H1 (cell line): ENCODE data around the gene S100A12. TPM values are rescaled to one million over a fixed set of nuclear protein-coding genes. Genes with fewer than 3 reads are reported as not detected.
A peak's percentile ranks its signal among the peaks of the same experiment; 100 is the strongest.
"Not testable (repeated sequence)": the region's sequence is repeated elsewhere in the genome, so short reads cannot be mapped to it uniquely, and the experiment has no call there.

Experiments used
- CTCF ChIA-PET: fragments of 300-600 bp; sonication (Branson Sonifier 250); formaldehyde crosslinking; loops from one replicate; lab custom pipeline; 2021; ENCODE audit not compliant: partially characterized antibody; lab: Charles Lee
- POLR2A ChIA-PET: fragments of 300-600 bp; sonication (Branson Sonifier 250); formaldehyde crosslinking; loops from one replicate; lab custom pipeline; 2021; ENCODE audit warnings: inconsistent platforms; ENCODE audit not compliant: partially characterized antibody; lab: Charles Lee
- DNase-seq, 2 experiments: peaks; one replicate each; pipeline versions ENCODE4 v3.0.0 to v3.0.0-alpha.2; 2010 to 2022; ENCODE audit warnings: low spot score in 2 of 2, low read depth in 1 of 2, mixed read lengths in 1 of 2
- FAIRE-seq: peaks from 2 replicates; lab custom pipeline; 2011; peaks lifted over from hg19 to GRCh38; lab: Jason Lieb, UNC
- H2AFZ ChIP-seq: 2 replicates; pipeline ENCODE4 v1.8.1; 2012; ENCODE audit warnings: low read length, inconsistent platforms
- H2AK5ac ChIP-seq: 2 replicates; pipeline ENCODE4 v1.6.1; 2013; ENCODE audit warnings: low read depth, low read length
- H2BK120ac ChIP-seq: replicated peaks from 2 replicates; pipeline ENCODE3; 2013; ENCODE audit warnings: low read depth, low read length, inconsistent platforms
- H2BK12ac ChIP-seq: 2 replicates; pipeline ENCODE4 v1.6.1; 2013; ENCODE audit warnings: low read depth, low read length
- H2BK15ac ChIP-seq: 2 replicates; pipeline ENCODE4 v1.6.1; 2013; ENCODE audit warnings: low read length
- H2BK20ac ChIP-seq: 2 replicates; pipeline ENCODE4 v1.6.1; 2013; ENCODE audit warnings: low read length
- H2BK5ac ChIP-seq: 2 replicates; pipeline ENCODE4 v1.6.1; 2013; ENCODE audit warnings: low read depth, low read length
- H3K14ac ChIP-seq: 2 replicates; pipeline ENCODE4 v1.6.1; 2013; ENCODE audit warnings: inconsistent platforms; ENCODE audit not compliant: insufficient read length
- H3K18ac ChIP-seq: 2 replicates; pipeline ENCODE4 v1.6.1; 2013; ENCODE audit warnings: low read length; ENCODE audit errors: extremely low read depth
- H3K23ac ChIP-seq: 2 replicates; pipeline ENCODE4 v1.6.1; 2013; ENCODE audit warnings: inconsistent platforms; ENCODE audit not compliant: insufficient read length
- H3K23me2 ChIP-seq: 2 replicates; pipeline ENCODE4 v1.6.1; 2013; ENCODE audit warnings: low read depth, low read length
- H3K27ac ChIP-seq: 2 replicates; pipeline ENCODE4 v1.6.1; 2011; ENCODE audit warnings: low read depth, low read length, inconsistent platforms
- H3K27me3 ChIP-seq, 4 experiments: replicated peaks in 1 of 4; 1 replicate in 1 of 4; 2 replicates in 3 of 4; pipeline versions ENCODE4 v1.6.1 to v1.8.1; 2011 to 2013; ENCODE audit warnings: low read length in 3 of 4, mild to moderate bottlenecking in 3 of 4, inconsistent platforms in 2 of 4, mixed read lengths in 2 of 4, moderate library complexity in 1 of 4; ENCODE audit not compliant: control insufficient read depth in 3 of 4, insufficient read depth in 3 of 4; ENCODE audit errors: extremely low read depth in 1 of 4
- H3K36me3 ChIP-seq, 4 experiments: 2 replicates each; pipeline versions ENCODE4 v1.6.1 to v1.8.1; 2011 to 2013; ENCODE audit warnings: mild to moderate bottlenecking in 4 of 4, low read length in 3 of 4, moderate library complexity in 2 of 4, control low read depth in 1 of 4, inconsistent platforms in 1 of 4; ENCODE audit not compliant: insufficient read depth in 4 of 4, control insufficient read depth in 2 of 4
- H3K4ac ChIP-seq: replicated peaks from 2 replicates; pipeline ENCODE3; 2013; ENCODE audit warnings: low read length, low read depth, mixed read lengths, inconsistent platforms; ENCODE audit not compliant: insufficient read length
- H3K4me1 ChIP-seq, 4 experiments: replicated peaks in 1 of 4; 1 replicate in 1 of 4; 2 replicates in 3 of 4; pipeline versions ENCODE4 v1.6.1 to v1.8.1; 2011 to 2013; ENCODE audit warnings: low read length in 3 of 4, inconsistent platforms in 2 of 4, mixed read lengths in 1 of 4; ENCODE audit not compliant: insufficient read depth in 4 of 4, control insufficient read depth in 3 of 4
- H3K4me2 ChIP-seq, 2 experiments: 2 replicates each; pipeline versions ENCODE4 v1.6.1 to v1.8.1; 2011 to 2013; ENCODE audit warnings: low read depth in 2 of 2, low read length in 2 of 2, control low read depth in 1 of 2, inconsistent platforms in 1 of 2, mild to moderate bottlenecking in 1 of 2; ENCODE audit not compliant: insufficient read depth in 1 of 2
- H3K4me3 ChIP-seq, 4 experiments: fragments of 200-600, 300-600 bp in 1 of 4; sonication (generic), shearing (Covaris generic), sonication (Bioruptor Twin) in 1 of 4; 2 replicates each; pipeline versions ENCODE4 v1.5.1 to v1.8.1; 2011 to 2016; ENCODE audit warnings: low read length in 4 of 4, low read depth in 3 of 4, control low read depth in 2 of 4, inconsistent platforms in 2 of 4, mild to moderate bottlenecking in 2 of 4, mixed read lengths in 1 of 4, moderate library complexity in 1 of 4; ENCODE audit not compliant: insufficient read depth in 2 of 4; ENCODE audit errors: extremely low read depth in 1 of 4
- H3K56ac ChIP-seq: replicated peaks from 2 replicates; pipeline ENCODE3; 2013; ENCODE audit warnings: low read depth, mild to moderate bottlenecking, mixed read lengths, low read length, inconsistent platforms; ENCODE audit not compliant: insufficient read length
- H3K79me1 ChIP-seq: 2 replicates; pipeline ENCODE4 v1.6.1; 2013; ENCODE audit warnings: low read depth, low read length, control low read depth
- H3K79me2 ChIP-seq, 2 experiments: 2 replicates each; pipeline versions ENCODE4 v1.6.1 to v1.8.1; 2012 to 2013; ENCODE audit warnings: low read length in 2 of 2, mild to moderate bottlenecking in 2 of 2, inconsistent platforms in 1 of 2; ENCODE audit not compliant: insufficient read depth in 2 of 2, control insufficient read depth in 1 of 2
- H3K9ac ChIP-seq, 4 experiments: replicated peaks in 1 of 4; 1 replicate in 1 of 4; 2 replicates in 3 of 4; pipeline versions ENCODE4 v1.6.1 to v1.8.1; 2011 to 2013; ENCODE audit warnings: low read depth in 3 of 4, low read length in 3 of 4, control low read depth in 2 of 4, mild to moderate bottlenecking in 2 of 4, moderate library complexity in 2 of 4, inconsistent platforms in 1 of 4; ENCODE audit errors: extremely low read depth in 1 of 4
- H3K9me3 ChIP-seq, 2 experiments: 2 replicates each; pipeline versions ENCODE4 v1.6.1 to v1.8.1; 2012 to 2013; ENCODE audit warnings: mild to moderate bottlenecking in 2 of 2, moderate library complexity in 2 of 2, control low read depth in 1 of 2, inconsistent platforms in 1 of 2, low read depth in 1 of 2, low read length in 1 of 2, mixed read lengths in 1 of 2; ENCODE audit not compliant: insufficient read depth in 2 of 2
- H4K20me1 ChIP-seq, 2 experiments: replicated peaks in 1 of 2; 2 replicates each; pipeline versions ENCODE3 to v1.8.1; 2011 to 2013; ENCODE audit warnings: inconsistent platforms in 2 of 2, low read length in 2 of 2, mild to moderate bottlenecking in 1 of 2; ENCODE audit not compliant: insufficient read depth in 2 of 2, control insufficient read depth in 1 of 2
- H4K5ac ChIP-seq: 2 replicates; pipeline ENCODE4 v1.6.1; 2013; ENCODE audit warnings: low read length, low read depth, mixed read lengths, inconsistent platforms; ENCODE audit not compliant: insufficient read length
- H4K8ac ChIP-seq: 2 replicates; pipeline ENCODE4 v1.8.0; 2013; ENCODE audit warnings: mild to moderate bottlenecking, moderate library complexity, low read length, inconsistent platforms; ENCODE audit not compliant: insufficient read depth; ENCODE audit errors: extremely low read depth
- H4K91ac ChIP-seq: replicated peaks from 2 replicates; pipeline ENCODE3; 2013; ENCODE audit warnings: low read length, mixed read lengths, inconsistent platforms; ENCODE audit not compliant: insufficient read length
- WGBS, 2 experiments: shearing (Covaris generic) in 1 of 2; methylation state at CpG; one replicate each; pipeline versions ENCODE4 v1.1.6 to v1.1.7; 2013 to 2015; ENCODE audit warnings: low lambda C conversion rate in 2 of 2, mixed read lengths in 2 of 2, inconsistent platforms in 1 of 2, low coverage in 1 of 2, missing lambda C conversion rate in 1 of 2; ENCODE audit not compliant: insufficient replicate concordance in 2 of 2, insufficient coverage in 1 of 2, insufficient read length in 1 of 2; ENCODE audit errors: extremely low coverage in 1 of 2, missing lambda C conversion rate in 1 of 2; 5-methylcytosine and 5-hydroxymethylcytosine counted together
- polyA plus RNA-seq, 7 experiments: library from polyadenylated mRNA; depleted of rRNA in 3 of 7; stranded (reverse) in 5 of 7; unstranded in 2 of 7; fragments of >200 nt in 5 of 7; fragments of 200-250 nt in 2 of 7; gene quantifications; 1 replicate in 5 of 7; 2 replicates in 1 of 7; 4 replicates in 1 of 7; pipeline versions ENCODE4 v1.2.1 to v1.2.3, GENCODE V29; 2011 to 2013; ENCODE audit warnings: missing spikeins in 2 of 7, mixed read lengths in 2 of 7
- total RNA-seq: library from RNA; stranded (reverse); fragmentation: NEBNext Ultra II Directional; extraction: Animal tissue kit (Norgen Biotek cat#: 25700); gene quantifications from 2 replicates; pipeline ENCODE4 v1.2.1, GENCODE V29; 2021

S100A12 gene
- total and polyA plus RNA-seq, 2 of the 8 experiments (the other 6 are each of a cell fraction or from before 2014, with no cell fraction given): not detected

- H2BK12ac ChIP-seq, H3K4me2 ChIP-seq, H4K91ac ChIP-seq, H3K9me3 ChIP-seq, H3K23ac ChIP-seq, H3K36me3 ChIP-seq, H3K4me3 ChIP-seq, H3K79me2 ChIP-seq, H3K79me1 ChIP-seq, H3K56ac ChIP-seq, H3K14ac ChIP-seq, POLR2A ChIA-PET, H2BK5ac ChIP-seq, H2AFZ ChIP-seq, H4K20me1 ChIP-seq, H3K4me1 ChIP-seq, H3K23me2 ChIP-seq, H2BK20ac ChIP-seq, H2BK15ac ChIP-seq, H3K9ac ChIP-seq, H2BK120ac ChIP-seq, H3K4ac ChIP-seq, H4K5ac ChIP-seq, FAIRE-seq, H3K18ac ChIP-seq, H2AK5ac ChIP-seq, H4K8ac ChIP-seq, H3K27ac ChIP-seq: not testable (repeated sequence)
- CTCF ChIA-PET: interaction anchor here (0.8 to 4.7 kb wide), 9 partner anchors 24 to 103 kb away, joined by 3 to 50 read pairs (median 6); no protein-coding TSS in a partner anchor
- H3K27me3 ChIP-seq: peaks cover 0 to 11% (median 8%) of the 10 kb centered on the region in 4 experiments; a peak in 6 of 7 replicates
- 85% methylated on average over 6 of the region's 6 CpGs; no CpG with 5 or more reads in 1 of the 2 experiments for WGBS, 2 experiments
- peak in 1 of 2 experiments; percentile 24 for DNase-seq
Observed at GRCh38 chr1:153405825-153406599, 30.6 kb upstream of the S100A12 start.
